ENCODE measurements around the gene KRT83. TPM values are rescaled to one million over a fixed set of nuclear protein-coding genes. Genes with fewer than 3 reads are reported as not detected.
A peak's percentile ranks its signal among the peaks of the same experiment; 100 is the strongest.
"Not testable (repeated sequence)": the region's sequence is repeated elsewhere in the genome, so short reads cannot be mapped to it uniquely, and the experiment has no call there.

KRT83 gene
- polyA plus RNA-seq, 2 of the 4 experiments (the other 2 are of a cell fraction) = 20.4 to 44.8 TPM

DNA sequence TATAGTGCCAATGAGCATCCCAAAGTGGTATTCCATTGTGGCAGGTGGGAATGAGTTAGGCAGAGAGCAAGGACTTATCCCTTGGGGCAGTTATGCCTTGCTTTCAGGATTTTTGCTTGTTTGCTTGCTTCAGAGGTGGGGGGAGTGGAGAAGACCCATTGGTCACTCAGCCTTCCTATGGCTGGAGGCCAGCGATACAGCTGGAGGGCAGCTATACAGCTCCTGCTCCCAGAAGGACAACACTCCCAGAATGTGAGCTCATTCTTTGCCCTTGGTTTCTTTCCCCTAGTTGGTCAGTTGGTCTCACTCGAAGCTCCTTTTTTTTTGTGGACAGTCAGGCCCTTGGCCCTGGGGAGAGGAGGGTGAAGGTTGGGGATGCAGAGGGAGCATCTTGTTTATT lies 14.5 kb downstream of the KRT83 start (continued):
- TF ChIP-seq JUNB (IDR thresholded peaks at IDR 0.05) = no peak
- TF ChIP-seq EP300 (IDR thresholded peaks at IDR 0.05) = no peak
- no peak for TF ChIP-seq USF2 (IDR thresholded peaks at IDR 0.05)
- TF ChIP-seq NPAS2 (CRISPR knock-in tag; IDR thresholded peaks at IDR 0.05; ENCODE audit: borderline replicate concordance) = no peak
- TF ChIP-seq HOXB5 (CRISPR knock-in tag; IDR thresholded peaks at IDR 0.05) = no peak
- TF ChIP-seq SMC3 (IDR thresholded peaks at IDR 0.05) = no peak
- TF ChIP-seq CHD2 (IDR thresholded peaks at IDR 0.05; ENCODE audit: low read length, partially characterized antibody) = no peak
- TF ChIP-seq, protein P1, sequence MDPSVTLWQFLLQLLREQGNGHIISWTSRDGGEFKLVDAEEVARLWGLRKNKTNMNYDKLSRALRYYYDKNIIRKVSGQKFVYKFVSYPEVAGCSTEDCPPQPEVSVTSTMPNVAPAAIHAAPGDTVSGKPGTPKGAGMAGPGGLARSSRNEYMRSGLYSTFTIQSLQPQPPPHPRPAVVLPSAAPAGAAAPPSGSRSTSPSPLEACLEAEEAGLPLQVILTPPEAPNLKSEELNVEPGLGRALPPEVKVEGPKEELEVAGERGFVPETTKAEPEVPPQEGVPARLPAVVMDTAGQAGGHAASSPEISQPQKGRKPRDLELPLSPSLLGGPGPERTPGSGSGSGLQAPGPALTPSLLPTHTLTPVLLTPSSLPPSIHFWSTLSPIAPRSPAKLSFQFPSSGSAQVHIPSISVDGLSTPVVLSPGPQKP (IDR thresholded peaks at IDR 0.05; ENCODE audit: low read depth, low read length) = no peak
- TF ChIP-seq, protein P2, sequence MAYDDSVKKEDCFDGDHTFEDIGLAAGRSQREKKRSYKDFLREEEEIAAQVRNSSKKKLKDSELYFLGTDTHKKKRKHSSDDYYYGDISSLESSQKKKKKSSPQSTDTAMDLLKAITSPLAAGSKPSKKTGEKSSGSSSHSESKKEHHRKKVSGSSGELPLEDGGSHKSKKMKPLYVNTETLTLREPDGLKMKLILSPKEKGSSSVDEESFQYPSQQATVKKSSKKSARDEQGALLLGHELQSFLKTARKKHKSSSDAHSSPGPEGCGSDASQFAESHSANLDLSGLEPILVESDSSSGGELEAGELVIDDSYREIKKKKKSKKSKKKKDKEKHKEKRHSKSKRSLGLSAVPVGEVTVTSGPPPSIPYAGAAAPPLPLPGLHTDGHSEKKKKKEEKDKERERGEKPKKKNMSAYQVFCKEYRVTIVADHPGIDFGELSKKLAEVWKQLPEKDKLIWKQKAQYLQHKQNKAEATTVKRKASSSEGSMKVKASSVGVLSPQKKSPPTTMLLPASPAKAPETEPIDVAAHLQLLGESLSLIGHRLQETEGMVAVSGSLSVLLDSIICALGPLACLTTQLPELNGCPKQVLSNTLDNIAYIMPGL (CRISPR knock-in tag; IDR thresholded peaks at IDR 0.05; ENCODE audit: borderline replicate concordance) = no peak
- TF ChIP-seq FOSL2 (IDR thresholded peaks at IDR 0.05) = no peak
- TF ChIP-seq FOSL2 (CRISPR knock-in tag; IDR thresholded peaks at IDR 0.05) = no peak
- TF ChIP-seq NFE2L2 (conservative IDR thresholded peaks at IDR 0.05; ENCODE audit: low read length) = no peak

DNA sequence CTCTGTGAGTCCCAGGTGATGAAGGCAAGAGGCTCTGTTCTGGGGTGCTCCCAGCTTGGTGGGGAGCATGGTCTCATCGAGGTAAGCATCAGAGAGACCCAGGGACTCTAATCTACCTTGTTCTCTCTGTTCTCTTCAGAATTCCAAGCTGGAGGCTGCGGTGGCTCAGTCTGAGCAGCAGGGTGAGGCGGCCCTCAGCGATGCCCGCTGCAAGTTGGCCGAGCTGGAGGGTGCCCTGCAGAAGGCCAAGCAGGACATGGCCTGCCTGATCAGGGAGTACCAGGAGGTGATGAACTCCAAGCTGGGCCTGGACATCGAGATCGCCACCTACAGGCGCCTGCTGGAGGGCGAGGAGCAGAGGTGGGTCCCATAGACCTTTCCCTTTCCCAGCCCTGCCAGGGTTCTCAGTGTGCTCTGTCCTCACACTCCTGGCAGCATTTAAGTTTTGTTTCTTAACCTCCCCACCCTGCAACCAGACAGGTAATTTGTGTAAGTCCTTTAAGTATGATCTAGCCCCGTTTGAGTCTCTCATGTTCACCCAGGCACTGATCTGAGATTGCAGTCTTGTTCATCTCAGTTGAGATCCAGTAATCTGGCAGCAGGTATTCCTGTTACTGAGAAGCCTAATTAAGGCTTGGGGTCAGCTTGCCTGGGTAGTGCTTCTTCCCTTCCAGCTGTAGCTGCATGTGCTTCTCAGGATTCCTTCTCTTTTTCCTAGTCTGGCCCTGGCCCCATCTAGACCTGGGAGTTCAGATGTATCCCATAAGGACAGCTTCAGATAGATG lies 15.1 kb downstream of the KRT83 start:
- CTCF ChIA-PET = interaction anchor here (1.1 to 8.7 kb wide), 9 partner anchors 9 to 574 kb away, joined by 3 to 217 read pairs (median 12); partner anchors contain the start of genes KRT81 and KRT83
- Histone ChIP-seq H3K4me3 (no peak overlapping the region), H3K4me2 (no peak overlapping the region), H3K27ac (peak overlapping the region; percentile 45 to 87; a peak in 3 of 6 replicates), H3K4me1 (peaks cover 6% of the 10 kb centered on the region; the same call in 1 of the 3 replicates), H3K9me3 (no peaks in the 10 kb centered on the region)
- DNase-seq (ENCODE audit: low read depth in 1 of 2, low spot score in 1 of 2) (peak; percentile 26 to 30), FAIRE-seq (no peak), ATAC-seq (peak in 1 of 2 experiments; percentile 70; a peak in 3 of 6 replicates)
- WGBS (ENCODE audit: missing lambda C conversion rate) = 47% methylated on average over 7 of the region's 11 CpGs
- POLR2A ChIA-PET = interaction anchor here (0.8 to 1.6 kb wide), 3 partner anchors 20 to 53 kb away, joined by 3 to 9 read pairs (median 3); no protein-coding TSS in a partner anchor
- no peak for TF ChIP-seq ESRRA (IDR thresholded peaks at IDR 0.05; ENCODE audit: borderline replicate concordance, low read length)
- TF ChIP-seq HOXA7 (CRISPR knock-in tag; IDR thresholded peaks at IDR 0.05) = no peak
- peak; percentile 11; the same call in 1 of the 3 replicates for TF ChIP-seq SMC3 (IDR thresholded peaks at IDR 0.05)
- TF ChIP-seq MYC (IDR thresholded peaks at IDR 0.05; ENCODE audit: borderline replicate concordance, low read length) = no peak
- TF ChIP-seq, protein P3, sequence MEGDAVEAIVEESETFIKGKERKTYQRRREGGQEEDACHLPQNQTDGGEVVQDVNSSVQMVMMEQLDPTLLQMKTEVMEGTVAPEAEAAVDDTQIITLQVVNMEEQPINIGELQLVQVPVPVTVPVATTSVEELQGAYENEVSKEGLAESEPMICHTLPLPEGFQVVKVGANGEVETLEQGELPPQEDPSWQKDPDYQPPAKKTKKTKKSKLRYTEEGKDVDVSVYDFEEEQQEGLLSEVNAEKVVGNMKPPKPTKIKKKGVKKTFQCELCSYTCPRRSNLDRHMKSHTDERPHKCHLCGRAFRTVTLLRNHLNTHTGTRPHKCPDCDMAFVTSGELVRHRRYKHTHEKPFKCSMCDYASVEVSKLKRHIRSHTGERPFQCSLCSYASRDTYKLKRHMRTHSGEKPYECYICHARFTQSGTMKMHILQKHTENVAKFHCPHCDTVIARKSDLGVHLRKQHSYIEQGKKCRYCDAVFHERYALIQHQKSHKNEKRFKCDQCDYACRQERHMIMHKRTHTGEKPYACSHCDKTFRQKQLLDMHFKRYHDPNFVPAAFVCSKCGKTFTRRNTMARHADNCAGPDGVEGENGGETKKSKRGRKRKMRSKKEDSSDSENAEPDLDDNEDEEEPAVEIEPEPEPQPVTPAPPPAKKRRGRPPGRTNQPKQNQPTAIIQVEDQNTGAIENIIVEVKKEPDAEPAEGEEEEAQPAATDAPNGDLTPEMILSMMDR (IDR thresholded peaks at IDR 0.05) = peak; percentile 16; the same call in 1 of the 3 replicates
- TF ChIP-seq CBX8 (IDR thresholded peaks at IDR 0.05) = no peak
- no peak for TF ChIP-seq HES2 (IDR thresholded peaks at IDR 0.05)
- TF ChIP-seq MAZ (IDR thresholded peaks at IDR 0.05; ENCODE audit: borderline replicate concordance, low read depth, low read length) = no peak
- no peak; a peak in 1 of 5 replicates for TF ChIP-seq RAD21 (conservative IDR thresholded peaks at IDR 0.05 in 1 of 2, IDR thresholded peaks at IDR 0.05 in 1 of 2)
- no peak for TF ChIP-seq MAX (IDR thresholded peaks at IDR 0.05)

DNA sequence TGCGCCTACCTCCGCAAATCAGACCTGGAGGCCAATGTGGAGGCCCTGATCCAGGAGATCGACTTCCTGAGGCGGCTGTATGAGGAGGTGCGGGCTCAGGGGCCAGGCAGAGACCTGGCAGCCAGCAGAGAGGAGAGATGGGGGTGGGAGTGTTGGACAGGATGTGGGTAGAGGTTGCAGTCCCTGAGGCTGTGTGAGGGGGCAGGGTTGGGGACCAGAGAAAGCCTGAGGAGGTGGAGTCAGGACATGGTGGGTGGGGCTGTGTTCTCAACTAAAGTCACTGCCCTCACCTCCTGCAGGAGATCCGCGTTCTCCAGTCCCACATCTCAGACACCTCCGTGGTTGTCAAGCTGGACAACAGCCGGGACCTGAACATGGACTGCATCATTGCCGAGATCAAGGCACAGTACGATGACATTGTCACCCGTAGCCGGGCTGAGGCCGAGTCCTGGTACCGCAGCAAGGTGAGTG lies 16.2 kb downstream of the KRT83 start:
- FAIRE-seq, H3K4me1 ChIP-seq, POLR2A ChIA-PET, H3K9me3 ChIP-seq, H3K4me3 ChIP-seq, H3K4me2 ChIP-seq: not testable (repeated sequence)
- DNase-seq (ENCODE audit: low read depth in 1 of 2, low spot score in 1 of 2) = peak in 1 of 2 experiments; percentile 86
- CTCF ChIA-PET = interaction anchor here (0.9 to 5.2 kb wide), 2 partner anchors 11 to 22 kb away, joined by 6 to 42 read pairs; partner anchors contain the start of gene KRT81
- WGBS (ENCODE audit: missing lambda C conversion rate) = 94% methylated on average over 15 of the region's 15 CpGs
- H3K27ac ChIP-seq = peak overlapping the region; percentile 29 to 61; a peak in 4 of 6 replicates
- ATAC-seq = peak; percentile 76 to 85

- ATAC-seq, H3K9me3 ChIP-seq: not testable (repeated sequence)
Observed at GRCh38 chr12:52302242-52302914, 18.8 kb downstream of the KRT83 start.

More at GRCh38 chr12:52302242-52302914, 18.8 kb downstream of the KRT83 start:
- FAIRE-seq; POLR2A ChIA-PET; H3K4me3 ChIP-seq; DNase-seq (ENCODE audit: low read depth in 1 of 2, low spot score in 1 of 2); H3K4me2 ChIP-seq; H3K27ac ChIP-seq: not testable (repeated sequence)
- peaks cover 13% of the 10 kb centered on the region for H3K4me1 ChIP-seq
- CTCF ChIA-PET = interaction anchor here (1.2 kb wide), 1 partner anchor 159 kb away, joined by 3 read pairs; no protein-coding TSS in a partner anchor
- no CpG with 5 or more reads among the region's 5 CpGs for WGBS (ENCODE audit: missing lambda C conversion rate)
